G401.6 (cell line): Measurements from ENCODE around the gene GLUD2.
"Not testable (repeated sequence)": the region's sequence is repeated elsewhere in the genome, so short reads cannot be mapped to it uniquely, and the experiment has no call there.

Experiments
- FAIRE-seq: peaks from 2 replicates; lab custom pipeline; 2012; peaks lifted over from hg19 to GRCh38; lab: Jason Lieb, UNC

The GLUD2 gene

DNA sequence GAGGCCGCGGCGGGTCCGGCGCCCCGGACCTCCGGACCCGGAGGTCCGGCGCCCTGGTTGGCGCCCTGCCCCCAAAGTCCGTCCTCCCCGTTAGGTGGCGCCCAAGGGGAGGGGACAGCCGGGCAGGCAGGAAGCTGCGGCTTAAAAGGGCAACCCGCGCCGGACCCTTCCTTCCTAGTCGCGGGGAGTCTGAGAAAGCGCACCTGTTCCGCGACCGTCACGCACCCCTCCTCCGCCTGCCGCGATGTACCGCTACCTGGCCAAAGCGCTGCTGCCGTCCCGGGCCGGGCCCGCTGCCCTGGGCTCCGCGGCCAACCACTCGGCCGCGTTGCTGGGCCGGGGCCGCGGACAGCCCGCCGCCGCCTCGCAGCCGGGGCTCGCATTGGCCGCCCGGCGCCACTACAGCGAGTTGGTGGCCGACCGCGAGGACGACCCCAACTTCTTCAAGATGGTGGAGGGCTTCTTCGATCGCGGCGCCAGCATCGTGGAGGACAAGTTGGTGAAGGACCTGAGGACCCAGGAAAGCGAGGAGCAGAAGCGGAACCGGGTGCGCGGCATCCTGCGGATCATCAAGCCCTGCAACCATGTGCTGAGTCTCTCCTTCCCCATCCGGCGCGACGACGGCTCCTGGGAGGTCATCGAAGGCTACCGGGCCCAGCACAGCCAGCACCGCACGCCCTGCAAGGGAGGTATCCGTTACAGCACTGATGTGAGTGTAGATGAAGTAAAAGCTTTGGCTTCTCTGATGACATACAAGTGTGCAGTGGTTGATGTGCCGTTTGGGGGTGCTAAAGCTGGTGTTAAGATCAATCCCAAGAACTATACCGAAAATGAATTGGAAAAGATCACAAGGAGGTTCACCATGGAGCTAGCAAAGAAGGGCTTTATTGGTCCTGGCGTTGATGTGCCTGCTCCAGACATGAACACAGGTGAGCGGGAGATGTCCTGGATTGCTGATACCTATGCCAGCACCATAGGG lies at the start of gene GLUD2:
Gene GLUD2, plus strand, starts transcription at position 170 of the 979 bp plus-strand sequence. Its CDS starts 75 bp downstream, at position 245.
- FAIRE-seq, result not testable (repeated sequence)

DNA sequence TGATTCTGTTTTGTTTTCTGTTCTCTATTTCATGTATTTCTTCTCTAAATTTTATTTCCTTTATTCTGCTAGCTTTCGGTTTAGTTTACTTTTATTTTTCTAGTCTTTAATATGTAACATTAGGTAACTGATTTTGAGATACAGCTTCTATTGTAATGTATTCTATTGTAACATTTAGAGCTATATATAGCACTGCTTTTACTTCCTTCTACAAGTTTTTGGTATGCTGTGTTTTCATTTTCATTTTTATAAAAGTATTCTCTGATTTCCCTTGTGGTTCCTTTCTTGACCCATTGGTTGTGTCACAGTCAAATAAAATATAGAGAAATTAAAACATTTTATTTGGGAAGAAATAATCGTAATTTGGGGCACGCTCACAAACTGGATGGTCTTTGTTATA lies 48.0 kb upstream of the GLUD2 start:
- peak; percentile 3 for FAIRE-seq

DNA sequence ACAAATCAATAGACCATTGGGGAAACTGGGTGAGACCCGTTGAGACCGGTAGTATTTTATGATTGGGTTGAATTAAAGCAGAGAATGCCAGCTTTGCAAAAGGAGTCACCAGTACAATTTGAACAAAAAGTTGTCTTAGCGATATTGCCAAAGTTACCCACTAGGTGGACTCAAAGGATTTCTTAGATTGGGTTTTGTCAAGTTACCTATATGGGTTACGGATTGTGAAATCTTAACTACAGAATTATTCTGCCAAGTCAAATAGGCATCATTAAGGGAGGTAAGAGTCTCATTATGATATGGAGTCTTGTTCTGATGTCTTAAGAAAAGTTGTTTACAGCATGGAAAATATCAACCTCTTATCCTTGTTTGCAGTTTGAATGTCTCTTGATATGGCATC lies 46.8 kb upstream of the GLUD2 start:
- FAIRE-seq, result no peak

DNA sequence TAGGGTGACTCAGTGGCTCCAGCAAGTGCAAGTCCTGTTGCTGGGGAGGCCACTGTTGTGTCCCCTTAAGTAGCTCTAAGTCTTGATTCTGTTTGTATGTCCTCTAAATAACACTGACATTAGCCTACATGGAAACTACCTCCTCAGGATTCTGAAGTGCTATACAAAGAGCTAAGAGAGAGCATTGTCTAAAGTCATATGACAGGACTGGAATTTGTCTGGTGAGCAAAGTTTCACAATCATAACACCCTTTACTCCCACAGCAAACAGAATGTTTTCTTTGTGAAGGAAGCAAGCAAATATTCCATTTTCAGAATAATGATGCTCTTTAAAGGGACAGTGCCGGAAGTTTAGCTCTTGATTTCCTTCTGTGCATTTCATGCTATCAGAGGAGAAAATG lies 38.5 kb upstream of the GLUD2 start:
- no peak for FAIRE-seq

DNA sequence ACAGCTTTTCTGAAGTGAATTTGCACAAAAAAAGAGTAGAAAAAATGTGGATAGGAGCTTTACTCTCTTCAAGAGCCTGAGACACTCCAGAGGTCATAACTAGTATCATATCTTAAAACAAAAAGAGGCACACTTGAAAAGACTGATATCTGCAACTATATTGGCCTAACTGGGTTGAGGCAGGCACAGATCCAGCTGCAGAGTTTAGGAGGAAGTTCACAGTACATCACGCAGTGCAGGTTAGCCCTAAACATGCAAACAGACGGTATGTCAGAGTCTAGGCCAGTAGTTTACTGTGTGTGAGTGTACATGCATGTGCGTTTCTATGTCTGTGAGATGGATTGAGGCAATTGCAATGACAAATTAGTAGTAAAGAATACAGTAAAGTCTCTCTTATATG lies 37.6 kb upstream of the GLUD2 start:
- no peak for FAIRE-seq

DNA sequence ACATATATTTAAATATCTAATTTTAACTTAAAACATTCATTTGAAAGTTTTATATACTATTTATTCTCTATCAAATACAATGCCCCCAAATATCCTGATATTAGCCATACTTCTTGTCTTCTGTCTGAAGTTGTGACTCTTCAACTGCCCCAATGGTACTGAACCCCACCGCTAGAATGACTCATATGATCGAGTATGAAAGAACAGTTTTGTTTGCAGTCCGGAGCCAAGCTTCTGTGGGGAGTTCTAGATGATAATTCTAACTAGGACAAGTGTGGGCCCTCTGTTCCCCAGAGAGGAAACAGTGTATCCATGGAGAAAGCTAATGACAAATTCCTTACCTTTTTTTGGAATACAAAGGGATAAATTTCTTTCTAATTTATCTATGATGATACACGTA lies 37.2 kb upstream of the GLUD2 start:
- no peak for FAIRE-seq

DNA sequence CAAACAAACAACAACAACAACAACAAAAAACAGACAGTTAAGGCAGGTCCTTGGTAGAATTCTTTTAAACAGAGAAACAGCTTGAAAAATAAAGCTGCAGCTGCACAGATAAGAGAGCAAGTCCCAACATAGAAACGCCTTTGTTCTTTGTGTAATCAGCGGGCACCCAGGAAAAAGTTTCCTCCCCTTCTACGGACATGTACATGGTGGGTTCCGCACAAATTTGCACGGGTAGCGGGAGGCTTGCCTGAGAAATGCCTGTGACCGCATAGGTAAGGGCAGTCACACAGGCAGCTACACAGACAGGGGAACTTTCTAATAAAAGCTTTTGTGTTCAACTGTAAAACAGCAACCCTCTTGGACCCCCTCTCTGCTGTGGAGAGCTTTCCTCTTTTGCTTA lies 36.2 kb upstream of the GLUD2 start:
- FAIRE-seq, result no peak

DNA sequence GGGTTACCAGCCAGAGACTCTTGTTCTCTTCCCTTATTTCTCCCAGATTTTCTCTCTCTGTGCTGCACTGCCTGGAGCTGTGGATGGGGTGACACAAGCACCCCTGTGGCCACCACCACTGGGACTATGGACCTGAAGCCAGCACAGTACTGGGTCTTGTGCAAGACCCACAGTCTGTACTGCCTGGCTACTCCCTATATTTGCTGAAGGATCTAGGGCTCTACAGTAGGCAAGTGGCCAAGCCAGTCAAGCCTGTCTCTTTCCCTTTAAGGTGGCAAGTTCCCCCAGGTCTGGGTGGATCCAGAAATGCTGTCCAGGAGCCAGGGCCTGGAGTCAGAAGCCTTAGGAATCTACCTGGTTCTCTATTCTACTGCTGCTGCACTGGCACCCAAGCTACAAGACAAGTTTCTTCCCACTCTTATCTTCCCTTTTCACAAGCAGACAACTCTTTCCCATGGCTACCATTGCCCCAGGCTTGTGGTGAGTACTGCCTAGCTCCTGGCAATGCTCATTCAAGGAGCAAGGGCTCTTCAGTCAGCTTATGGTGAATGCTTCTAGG lies 33.4 kb upstream of the GLUD2 start:
- no peak for FAIRE-seq

DNA sequence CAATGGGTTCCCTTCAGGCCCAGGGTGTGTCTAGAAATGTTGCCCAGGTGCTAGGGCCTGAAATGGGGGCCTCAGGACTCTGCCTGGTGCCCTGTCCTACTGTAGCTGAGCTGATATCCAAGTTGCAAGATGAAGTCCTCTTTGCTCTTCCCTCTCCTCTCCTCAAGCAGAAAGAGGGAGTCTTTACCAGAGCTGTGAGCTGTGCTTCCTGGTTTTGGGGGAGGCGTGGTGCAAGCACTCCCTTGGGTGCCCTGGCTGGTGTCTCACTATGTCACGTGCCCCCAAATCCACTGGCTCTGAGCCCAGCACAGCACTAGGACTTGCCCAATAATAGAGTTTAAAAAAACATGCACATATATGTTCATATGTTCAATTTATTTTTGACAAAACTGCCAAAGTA lies 32.6 kb upstream of the GLUD2 start:
- no peak for FAIRE-seq

DNA sequence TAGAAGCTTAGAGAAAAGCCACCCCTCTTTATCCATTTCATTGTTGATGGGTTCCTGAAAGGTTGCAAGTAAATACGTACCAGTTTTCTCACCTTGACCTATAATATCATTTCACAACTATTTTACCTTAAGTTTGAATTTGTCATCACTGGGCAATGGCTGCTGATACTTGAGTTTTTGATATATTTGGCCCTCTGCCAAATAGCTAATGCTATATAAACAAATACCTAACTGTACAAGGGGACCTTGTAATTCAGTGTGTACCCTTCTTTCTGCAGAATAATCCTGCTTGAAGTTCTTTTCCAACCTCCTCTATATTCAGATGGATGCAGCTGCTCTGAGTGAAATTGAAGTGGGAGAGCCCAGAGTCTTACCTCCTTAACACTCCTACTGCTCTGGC lies 19.0 kb upstream of the GLUD2 start:
- no peak for FAIRE-seq

DNA sequence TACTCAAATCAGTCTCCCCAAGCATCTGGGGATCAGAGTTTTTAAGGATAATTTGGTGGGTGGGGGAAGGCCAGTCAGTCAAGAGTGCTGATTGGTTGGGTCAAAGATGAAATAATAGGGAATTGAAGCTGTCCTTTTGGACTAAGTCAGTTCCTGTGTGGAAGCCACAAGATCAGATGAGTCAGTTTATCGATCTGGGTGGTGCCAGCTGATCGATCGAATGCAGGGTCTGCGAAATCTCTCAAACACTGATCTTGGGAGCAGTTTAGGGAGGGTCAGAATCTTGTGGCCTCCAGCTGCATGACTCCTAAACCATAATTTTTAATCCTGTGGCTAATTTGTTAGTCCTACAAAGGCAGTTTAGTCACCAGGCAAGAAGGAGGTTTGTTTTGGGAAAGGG lies 17.3 kb upstream of the GLUD2 start:
- no peak for FAIRE-seq

DNA sequence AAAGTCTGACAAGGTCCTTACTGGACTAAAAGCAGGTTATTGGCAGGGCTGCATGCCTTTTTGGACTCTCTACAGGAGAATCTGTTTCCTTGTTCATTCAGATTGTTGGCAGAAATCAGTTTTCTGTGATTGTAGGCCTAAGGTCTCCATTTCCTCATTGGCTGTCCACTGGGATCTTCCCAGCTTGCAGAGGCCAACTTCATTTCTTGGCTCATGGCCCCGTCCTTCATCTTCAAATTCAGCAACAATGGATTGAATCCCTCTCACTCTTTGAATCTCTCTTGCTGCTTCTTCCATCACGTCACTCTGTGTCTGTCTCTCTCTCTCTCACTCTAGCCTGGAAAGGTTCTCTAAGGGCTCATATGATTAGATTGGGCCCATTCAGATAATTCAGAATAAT lies 14.9 kb upstream of the GLUD2 start:
- no peak for FAIRE-seq

DNA sequence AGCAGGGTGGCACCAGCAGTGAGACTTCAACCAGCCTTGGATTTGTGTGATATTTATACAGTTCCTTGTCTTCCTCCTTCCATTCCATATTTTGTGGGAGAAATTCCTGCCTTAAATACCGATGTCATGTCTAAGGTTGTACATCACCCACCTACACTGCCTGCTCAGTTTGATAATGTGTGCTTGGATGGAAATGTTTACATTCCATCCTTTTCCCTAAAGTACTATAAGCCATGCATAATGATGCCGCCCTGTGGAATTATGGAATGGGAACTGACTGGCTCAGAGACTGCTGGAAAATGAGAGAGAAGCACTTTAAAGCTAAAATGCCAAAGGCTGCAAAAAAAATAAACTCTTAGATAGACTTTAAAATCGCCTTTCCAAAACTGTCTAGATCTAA lies 11.3 kb upstream of the GLUD2 start:
- FAIRE-seq, result no peak

DNA sequence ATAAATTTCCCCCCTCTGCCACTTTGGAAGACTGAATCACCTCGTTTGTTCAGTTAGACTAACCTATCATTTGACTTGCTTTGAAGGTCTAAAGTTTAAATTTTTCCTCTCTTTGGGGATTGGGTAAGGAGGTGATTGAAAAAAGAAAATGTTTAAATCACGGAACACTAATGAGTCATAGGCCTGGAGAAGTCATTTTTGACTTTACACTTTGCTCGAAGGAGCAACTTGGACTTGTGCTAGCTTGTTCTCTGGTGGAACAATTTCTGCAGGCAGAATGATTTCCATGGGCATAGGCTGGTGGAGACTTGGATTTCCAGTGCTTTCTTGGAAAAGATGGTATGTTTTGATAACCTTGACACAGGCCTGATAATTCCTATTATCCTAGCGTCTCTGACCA lies 10.5 kb upstream of the GLUD2 start:
- no peak for FAIRE-seq

DNA sequence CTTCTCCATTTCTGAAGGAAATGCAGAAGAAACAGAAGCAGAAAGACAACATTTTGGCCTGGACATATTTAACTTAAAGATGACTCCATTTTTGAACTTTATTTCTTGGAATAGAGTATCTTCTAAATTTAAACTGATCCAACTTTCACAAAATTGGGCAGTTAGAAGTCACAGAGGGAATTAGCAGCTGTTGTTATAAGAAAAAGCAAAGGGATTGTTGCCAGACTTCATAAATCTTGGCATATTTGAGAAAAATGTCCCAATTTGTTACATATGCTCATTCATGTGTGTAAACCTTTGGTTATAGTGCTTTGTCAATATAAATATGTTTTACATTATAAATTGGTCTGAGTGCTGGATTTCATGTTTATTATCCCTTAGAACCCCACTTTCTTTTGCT lies 3.4 kb downstream of the GLUD2 start:
- no peak for FAIRE-seq

DNA sequence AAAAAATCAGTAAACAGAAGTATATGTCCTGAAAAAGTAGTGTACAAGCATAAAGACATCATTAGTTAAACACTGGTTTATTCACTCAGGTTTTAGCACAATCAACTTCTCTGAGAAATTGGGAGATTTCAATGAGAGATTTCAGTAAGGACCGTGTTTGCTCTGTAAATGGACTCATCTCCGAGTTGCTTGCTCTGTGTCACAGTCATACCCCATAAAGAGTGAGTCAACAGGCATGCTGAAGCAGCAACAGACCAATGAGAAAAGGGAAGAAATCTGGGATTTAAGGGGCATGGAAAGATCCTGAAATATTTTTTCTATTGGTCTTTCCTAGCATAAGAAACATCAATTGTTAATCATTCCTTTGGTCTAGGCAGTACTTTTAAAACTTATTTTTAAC lies 4.7 kb downstream of the GLUD2 start:
- no peak for FAIRE-seq

DNA sequence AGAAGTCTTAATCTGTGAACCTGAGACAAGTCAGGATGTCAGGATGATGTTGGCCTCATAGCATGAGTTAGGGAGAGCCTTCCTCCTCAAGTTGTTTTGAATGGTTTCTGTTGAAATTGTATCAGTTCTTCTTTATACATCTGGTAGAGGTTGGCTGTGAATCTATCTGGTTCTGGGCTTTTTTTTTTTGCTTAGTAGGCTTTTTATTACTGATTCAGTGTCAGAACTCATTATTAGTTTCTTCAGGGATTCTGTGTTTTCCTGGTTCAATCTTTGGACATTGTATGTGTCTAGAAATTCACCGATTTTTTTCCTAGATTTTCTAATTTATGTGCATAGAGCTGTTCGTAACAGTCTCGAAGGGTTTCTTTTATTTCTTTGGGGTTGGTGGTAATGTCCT lies 14.9 kb downstream of the GLUD2 start:
- no peak for FAIRE-seq

DNA sequence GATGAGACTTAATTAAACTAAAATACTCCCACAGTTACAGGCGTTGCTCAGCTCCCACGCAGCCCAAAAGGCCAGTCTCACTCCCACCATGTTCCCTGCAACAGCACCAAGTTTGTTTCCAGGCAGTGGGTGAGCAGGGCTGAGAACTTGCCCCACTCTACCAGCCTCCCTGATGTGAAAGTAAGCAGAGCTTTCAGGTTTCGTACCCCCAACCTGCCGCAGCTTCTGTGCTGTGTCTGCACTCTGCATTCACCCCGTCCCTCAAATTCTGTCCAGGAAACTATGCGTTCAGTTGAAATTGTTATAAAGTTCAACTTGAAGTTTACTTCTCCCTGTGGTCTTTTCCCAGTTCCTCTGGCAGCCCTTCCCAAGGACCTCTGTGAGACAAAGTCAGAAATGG lies 17.2 kb downstream of the GLUD2 start:
- FAIRE-seq, result no peak

DNA sequence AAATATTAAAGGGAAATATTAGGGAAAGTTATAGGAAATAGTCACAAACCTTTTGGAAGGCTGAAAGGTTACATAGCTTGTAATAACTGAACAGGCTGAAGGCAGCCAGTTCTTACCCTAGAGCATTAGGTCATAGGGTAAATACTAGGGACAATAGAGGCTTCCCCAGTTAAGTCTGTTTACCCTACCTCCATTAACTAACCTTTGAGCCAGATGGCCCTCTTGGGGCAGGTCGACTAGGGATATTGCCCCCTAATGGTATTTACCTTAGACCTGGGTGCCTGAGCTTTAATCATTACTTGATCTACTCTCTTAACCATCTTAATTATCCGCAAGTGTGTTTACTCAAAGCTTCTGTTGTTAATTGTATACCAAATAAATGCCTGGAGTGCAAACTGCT lies 36.8 kb downstream of the GLUD2 start:
- FAIRE-seq, result not testable (repeated sequence)

DNA sequence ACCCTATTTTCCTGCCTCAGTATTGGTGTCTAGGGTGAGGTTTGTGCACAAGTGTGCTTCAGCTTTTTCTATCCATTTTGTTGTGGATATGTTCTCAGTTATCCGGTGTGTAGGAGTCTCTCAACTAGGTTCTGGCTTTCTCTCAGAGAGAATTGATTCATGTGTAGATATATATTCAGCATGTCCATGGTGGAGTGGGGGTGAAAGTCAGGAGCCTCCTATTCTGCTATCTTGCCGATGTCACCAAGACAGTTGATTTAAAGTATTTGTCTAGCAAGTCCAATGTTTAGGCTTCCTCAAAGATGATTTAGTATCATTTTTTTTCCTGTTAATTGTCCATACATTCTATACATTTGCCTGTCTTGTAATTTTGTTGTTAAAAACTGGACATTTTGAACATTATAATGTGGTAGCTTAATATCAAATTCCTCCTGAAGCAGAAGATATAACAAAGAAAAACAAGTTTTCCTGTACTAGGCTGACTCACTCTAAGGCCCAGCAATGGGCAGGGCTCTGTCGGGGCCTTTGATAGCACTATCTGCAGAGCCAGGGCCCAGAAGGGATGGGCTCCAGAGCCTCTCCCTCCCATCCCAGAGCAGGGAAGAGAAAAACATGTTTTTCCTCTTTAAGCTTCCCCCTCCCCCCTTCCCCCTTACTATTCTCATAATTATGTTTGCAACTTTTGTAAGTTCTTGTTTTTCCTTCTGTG lies 37.6 kb downstream of the GLUD2 start:
- FAIRE-seq, result no peak

DNA sequence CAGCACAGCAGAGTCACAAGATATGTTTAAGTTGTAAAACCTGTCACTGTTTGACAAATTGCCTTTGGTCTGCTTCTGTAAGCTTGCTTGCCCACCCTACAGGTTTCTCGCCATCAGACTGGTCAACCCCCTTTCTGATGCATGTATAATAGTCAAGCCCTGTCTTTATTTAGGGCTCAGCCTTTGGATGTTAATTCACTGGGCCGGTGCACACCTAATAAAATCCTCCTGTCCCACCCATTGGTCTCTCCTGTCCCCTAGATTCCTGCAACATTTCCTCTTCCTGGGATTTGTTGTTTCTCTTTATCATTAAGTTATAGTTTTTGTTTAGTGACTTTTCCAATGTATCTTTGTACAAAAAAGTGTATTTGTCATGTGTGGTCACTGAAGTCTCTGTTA lies 38.2 kb downstream of the GLUD2 start:
- FAIRE-seq, result no peak

DNA sequence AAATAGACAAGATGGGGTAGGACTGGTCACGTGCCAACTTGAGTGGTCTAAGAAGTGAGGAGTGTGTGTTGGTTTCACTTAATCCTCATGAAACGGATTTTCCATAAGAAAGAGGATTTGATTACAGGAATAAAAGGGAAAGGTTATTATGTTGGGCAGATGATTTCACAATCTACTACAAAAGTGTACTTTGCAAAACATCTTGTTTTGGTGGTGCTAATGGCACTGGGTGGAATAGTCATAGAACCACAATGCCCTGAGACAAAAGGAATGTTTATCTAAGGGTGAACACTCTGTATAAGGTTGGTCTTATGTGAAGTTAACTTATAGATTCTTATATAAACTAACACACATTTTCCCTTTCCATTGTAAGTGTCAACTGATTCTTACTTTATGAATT lies 45.6 kb downstream of the GLUD2 start:
- no peak for FAIRE-seq
